ENCODE data around the gene NKAIN2.

Gene NKAIN2

DNA sequence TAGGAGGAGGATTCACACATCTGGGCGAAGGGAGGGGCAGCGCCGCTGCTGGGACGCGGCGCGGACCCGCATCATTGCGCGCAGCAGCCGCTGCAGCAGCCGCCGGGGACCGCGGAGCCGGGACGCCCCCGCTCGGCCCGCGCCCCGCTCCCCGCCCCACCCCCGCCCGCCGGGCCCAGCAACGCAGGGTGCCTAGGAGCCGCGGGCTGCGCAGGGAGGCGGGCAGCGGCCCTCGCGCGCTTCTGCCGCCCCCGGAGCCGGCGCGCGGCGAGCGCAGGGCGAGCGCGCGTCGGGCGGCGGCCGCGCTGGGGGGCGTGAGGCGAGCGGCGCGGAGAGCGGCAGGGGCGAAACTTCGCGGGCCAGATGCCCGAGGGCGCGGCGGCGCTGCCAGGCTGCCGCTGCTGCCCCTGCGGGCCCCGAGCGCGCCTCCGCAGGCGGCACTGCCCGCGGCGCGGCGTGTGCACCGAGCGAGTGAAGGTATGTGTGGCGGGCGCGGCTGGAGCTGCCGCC lies at the start of gene NKAIN2:
Gene NKAIN2 (plus strand): TSS at position 362 of the 510 bp plus-strand sequence.
- no peak for DNase-seq

DNA sequence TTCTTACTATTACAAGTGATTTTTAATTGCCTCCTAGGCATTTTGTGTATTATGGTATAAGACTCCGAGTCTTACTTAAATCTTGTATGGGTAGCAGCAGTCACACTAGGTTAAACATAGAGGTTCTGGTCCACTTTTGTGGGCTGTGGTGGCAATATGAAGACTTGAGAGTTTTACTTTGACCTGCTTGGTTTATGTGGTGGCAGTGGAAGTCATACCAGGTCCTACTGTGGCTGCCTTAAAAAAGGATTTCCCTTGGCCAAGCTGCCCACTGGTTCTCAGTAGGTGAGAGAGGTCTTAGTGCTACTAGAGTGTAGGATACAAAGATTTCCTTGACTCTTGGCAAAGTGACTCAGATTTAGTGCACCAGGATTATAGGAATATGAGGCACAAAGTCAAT lies 44.2 kb upstream of the NKAIN2 start:
- DNase-seq, result no peak

DNA sequence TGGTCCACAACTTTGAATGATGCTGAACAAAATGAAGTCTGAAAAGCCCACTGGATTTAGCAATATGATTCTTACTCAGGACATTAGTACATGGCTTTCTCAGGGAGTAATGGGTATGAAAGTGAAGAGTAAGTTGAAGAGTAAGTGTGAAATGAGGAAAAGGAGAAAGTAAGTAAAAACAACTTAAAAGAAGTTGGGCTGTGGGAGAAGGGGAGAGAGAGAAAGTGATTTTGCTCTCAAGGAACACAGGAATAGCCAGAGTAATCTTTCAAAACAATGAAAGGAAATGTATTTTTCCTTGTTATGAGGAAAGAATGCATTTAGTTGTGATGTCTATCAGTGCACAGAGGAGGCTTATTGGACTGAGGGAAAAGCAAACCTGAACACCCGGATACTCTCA lies 39.8 kb upstream of the NKAIN2 start:
- no peak for DNase-seq

DNA sequence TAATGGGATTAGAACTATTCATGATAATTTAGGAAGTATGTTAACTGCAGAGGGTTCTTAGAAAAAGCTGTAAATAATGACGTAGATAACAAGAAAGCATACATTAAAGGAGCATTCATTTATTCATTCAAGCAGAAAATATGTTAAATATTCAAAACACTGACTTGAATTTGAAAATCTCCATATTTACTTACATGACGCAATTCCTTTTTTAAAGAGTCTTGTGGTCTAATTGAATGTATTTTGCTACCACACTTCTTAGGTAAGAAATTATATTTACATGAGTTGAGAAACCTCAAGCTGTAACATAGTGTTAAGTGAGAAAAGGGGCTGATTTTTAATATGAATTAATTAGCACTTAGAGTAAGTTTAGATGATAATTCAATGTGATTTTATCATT lies 38.9 kb upstream of the NKAIN2 start:
- no peak for DNase-seq

DNA sequence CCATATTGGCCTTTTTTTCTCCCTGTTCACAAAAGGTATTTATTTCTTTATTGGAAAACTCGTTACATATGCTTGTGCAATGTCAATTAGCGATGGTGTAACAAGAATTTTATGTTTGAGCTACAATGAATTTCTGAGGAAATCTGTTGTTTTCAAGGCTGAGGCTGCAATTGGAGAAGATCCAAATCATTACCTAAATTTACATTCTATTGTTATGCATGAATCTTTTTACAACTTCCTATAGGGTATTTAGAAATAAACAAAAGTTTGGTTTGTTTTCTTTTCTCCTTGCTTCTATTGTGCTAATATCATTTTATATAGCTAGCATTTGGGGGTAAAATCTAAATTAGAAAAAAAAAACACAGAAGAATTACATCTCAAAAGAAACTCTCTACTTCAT lies 34.7 kb upstream of the NKAIN2 start:
- no peak for DNase-seq

DNA sequence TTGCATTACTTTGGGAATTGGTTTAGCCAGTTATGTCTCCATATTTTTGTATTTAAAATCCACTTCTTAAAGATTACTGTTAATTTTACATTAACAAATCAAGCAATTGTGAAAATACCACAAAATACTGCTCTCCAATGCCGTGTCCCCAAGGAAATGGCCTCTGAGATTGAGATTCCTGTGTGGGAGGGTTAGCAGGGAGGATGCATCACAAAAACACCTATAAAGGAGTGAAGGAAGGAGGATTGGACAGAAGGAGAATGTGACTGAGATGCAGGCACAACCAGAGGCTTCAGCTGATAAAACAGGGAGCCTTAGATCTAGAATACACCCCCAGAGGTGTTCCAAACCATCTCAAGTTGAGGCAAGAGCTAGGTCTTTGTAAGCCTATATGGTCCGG lies 34.2 kb upstream of the NKAIN2 start:
- no peak for DNase-seq

DNA sequence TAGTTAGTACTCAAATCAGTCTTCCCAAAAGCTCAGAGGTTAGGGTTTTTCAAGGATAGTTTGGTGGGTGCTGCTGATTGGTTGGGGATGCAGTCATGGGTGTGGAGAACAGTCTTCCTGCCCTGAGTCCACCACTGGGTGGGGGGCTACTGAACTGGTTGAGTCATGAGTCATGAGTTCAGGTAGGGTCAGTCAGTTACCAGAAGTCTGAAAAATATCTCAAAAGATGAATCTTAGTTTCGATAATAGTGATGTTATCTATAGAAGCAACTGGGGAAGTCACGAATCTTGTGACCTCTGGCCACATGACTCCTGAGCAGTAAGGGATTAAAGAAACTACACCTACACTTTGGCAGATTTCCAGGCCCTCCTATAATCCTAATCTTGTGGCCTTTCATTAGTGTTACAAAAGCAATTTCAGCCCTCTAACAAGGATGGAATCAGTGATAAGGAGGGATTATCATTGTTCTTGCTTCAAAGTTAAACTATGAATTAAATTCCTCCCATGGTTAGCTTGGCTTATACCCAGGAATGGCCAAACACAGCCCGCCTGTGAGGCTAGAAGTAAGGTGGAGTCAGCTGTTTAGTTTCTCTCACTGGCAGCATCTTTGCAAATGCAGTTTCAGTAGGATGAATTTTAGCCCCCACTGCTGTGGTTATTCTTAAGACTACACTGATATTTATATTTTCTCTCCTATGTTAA lies 33.3 kb upstream of the NKAIN2 start:
- no peak for DNase-seq

DNA sequence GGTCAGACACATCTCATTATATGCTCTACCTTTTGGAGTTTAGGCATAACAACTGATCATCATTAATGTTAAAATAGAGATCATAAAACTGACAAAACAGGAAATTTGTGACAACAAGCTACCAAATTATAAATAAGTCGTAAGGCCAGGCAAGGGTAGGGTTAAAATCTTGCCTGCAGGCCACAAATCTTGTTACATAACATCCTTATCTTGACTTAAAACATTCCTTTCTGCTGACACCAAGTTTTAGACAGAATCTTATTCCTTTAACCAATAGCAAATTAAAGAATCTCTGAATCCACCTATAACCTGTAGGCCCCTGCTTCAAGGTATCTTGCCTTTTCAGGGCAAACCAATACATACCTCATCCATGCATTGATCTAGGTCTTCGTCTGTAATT lies 32.5 kb upstream of the NKAIN2 start:
- DNase-seq, result no peak

DNA sequence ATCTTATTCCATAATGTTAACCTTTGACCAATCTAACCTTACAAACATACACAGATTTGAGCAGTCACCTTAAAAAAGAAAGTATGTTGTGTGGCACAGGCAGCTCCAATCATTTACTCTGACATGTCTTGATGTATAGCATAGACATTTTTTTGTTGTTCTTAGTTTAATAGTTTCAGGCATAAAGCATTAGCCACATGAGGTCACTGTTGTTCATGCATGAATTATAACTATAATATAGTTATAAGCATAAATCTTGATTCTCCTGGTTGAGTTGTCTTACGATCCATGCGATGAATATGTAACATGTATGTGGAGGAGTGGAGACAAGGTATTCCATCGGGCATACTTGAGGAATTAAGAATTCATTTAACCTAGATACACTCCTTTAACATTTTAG lies 26.1 kb upstream of the NKAIN2 start:
- DNase-seq, result no peak

DNA sequence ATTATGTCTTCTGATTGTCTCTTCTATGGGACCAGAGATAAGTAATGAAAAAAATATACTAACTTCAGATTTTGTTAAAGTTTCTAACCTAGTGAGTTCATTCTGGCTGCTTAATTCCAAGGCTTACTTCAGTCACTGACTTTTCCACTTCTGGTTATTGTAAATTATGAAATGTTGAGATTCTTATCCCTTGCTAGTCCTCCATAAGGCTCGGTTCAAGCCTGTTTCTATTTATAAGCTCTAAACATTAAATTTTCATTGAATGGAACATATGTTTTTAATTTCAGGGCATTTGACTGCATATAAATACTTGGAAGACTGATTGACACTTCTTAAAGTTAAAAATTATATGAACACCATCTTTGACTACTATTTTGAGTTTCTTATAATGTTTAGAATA lies 23.6 kb upstream of the NKAIN2 start:
- DNase-seq, result no peak

DNA sequence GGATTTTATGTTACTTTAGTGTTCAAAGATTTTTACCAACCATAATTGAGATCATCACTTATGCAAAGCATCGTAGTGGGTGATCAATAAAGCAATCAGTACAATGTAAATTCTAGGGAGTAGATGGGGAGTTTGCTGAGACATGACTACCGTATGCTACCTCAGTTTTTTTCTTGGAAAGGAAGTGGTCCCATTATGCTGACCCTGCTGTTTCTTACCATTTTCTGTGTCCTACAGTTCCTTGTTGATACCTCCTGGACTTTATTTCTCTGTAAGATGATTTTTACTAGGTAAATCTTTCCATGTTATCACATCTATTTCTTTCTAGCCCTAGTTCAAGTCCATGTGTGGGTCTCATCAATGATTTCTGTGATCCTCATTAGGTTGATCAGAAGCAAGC lies 19.3 kb upstream of the NKAIN2 start:
- no peak for DNase-seq

DNA sequence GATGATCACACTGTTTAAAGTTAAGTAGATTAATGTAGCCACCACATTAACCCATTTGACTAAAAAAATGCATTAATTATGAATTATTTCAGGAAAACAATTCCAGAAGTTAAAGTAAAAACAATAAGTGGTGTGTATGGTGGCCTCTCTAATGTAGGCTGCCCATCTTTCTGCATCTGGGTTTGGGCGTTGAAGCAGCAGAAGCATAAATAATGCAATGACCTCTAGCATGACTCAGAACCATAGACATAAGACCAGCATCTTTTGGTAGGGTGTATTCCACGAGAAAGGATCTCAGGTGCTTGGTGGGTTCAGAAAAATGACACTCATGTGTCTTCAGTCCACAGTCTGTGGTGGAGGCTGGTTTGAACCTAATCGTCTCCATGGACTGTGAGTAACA lies 18.6 kb upstream of the NKAIN2 start:
- DNase-seq, result no peak

DNA sequence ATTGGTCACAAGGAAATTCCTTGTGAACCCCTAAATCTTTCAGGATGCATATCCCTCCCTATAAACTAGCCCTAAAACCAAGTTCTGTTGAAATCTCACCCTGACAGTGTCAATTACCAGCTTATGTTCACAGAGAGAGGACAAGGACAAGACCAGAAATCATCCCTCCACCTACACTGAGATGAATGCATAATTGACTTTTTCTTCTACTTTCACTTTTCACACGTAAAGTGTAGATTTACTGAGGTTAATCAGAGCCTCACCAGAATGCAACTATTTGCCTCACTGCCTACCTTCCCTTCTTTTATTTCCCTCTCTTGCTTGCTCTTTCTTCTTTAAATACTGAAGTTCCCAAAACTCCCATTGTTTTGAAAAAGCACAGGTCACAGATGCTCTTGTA lies 15.3 kb upstream of the NKAIN2 start:
- DNase-seq, result no peak

DNA sequence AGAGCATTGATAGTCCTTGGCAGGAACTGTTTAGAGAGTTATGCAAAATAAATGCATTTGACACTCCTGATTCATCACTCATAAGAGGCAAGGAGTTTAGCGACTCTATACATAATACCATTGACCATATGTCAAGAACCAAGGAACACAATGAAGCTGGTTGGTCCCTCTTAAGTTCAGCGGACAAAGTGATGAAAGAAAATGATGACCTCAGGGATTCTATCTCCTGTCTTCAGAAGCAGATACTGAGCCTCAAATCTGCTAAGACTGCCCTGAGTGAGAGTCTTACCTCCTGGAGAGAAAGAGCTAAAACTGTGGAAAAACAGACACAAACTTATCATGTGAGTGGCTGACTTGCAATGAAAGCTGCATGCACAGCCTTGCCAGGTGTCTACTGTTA lies 9.5 kb upstream of the NKAIN2 start:
- no peak for DNase-seq

DNA sequence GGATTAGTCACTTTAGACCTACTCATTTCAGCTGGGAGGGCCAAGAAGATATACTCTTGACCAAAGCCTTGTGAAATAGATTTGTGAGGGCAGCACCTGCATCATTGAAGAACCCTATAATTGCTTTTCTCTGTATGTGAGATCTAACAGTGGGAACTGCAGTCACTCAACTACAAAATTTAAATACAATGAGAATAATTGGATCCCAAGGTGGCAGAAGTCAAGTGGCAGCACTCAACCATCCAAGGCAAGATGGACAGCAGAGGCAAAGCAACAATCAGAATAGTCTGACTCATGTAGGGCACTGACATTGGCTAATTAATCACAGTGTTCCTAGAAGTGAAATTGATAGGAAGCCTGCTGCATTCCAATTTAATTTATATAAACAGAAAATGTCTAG lies 8.9 kb upstream of the NKAIN2 start:
- DNase-seq, result no peak

DNA sequence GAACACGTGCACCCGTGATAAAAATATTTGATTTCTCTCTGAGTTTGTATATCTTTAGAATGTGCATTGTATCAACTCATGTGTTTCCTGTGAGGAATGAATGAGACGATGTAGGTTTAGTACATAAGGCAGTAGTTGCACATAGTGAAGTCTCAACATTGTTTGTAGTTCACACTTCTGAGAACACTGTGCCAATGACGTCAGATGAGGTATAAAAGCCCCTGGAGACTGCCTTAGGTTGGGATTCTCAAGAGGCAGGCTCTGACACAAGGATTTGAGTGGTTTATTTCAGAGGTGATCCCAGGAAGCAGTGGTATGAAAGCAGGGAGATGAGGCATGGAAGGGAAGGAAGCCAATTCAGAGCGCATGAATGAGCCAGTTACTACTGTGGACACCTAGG lies 2.6 kb upstream of the NKAIN2 start:
- no peak for DNase-seq

DNA sequence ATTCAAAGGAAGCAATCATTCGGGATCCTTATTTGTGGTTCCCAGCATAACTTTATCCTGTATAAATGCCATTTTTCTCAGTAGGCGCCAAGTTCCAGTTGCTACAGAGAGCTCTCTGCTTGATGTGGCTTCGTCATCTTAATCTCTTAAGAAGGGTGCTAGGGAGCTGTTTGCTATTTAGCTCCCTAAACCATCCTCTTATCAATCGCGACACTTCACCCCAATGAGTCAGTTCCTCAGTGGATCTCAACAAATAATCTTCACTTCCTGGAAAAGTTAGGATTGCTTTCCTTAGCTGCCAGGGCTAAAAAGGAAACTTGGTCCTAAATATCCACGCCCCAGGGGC lies 1.3 kb upstream of the NKAIN2 start:
- DNase-seq, result no peak

DNA sequence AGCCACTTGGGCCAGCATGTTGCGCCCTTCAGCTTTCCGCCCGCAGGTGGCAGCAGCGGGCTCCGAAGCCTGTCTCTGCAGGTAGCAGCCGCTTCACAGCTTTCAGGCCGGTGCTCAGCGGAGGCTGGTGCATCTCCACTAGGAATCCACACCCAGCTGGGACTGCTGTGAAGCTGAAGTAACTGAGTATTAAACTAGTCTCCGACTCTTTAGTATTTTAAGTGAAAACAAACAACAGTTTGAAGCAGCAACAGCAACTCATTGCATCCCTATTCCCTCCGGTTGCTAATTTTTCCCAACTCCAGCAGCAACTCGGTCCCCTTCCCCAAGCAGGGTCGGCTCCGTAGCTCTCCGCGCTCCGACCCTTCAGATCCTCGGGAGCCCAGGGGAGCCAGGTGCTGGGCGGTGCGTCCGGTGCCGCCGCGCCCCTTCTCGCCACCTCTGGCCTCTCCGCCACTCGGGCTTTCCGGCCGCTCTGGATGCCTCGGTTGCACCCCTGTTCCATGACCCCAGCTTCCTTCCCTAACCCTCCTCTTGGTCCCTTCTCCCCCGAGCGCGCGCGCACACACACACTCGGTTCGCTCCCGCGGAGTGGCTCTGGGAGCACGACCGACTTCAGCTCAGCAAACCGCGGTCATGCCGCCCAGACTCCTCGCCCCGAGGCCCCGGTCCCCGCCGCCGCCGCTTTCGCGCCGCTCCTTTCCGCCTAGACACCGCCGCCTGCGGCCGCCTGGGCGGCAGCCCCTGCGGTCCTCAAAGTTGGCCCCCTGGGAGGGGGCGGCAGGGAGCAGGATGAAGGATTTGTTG lies 765 bp upstream of the NKAIN2 start:
- DNase-seq, result peak; percentile 76

DNA sequence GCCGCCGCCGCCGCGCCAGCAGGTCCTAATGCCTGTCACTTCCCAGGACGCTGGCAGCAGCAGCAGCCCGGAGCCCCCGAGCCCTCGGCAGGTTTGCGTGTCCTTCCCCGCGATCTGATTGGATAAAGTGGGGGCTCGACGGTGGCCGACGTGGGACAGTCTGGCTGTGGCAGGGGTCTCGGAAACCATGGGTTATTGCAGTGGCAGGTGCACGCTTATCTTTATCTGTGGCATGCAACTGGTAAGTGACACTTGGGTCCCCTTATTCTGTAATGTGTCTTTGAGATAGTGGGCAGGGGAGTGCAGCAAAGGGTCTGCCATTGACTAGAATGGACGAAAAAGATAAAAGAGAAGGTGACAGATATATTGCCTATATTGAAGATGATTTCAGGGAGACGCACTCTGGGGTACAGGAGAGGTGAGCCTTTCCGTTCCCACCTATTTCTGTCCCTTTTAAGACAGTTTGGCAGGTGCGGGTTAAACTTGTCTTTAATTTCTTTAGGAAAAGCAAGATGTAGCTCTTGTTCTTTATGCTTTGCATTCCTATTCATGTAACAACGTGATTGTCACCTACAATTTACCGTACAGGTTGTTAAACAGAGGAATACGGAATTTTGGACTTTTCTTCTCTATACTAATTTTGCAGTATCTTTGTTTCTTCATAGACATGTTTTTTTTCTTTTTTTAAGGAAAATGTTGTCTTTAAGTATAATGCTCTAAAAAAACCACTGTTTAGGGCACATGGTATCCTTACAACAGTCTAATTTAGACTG lies 535 bp downstream of the NKAIN2 start:
- DNase-seq, result peak; percentile 2

DNA sequence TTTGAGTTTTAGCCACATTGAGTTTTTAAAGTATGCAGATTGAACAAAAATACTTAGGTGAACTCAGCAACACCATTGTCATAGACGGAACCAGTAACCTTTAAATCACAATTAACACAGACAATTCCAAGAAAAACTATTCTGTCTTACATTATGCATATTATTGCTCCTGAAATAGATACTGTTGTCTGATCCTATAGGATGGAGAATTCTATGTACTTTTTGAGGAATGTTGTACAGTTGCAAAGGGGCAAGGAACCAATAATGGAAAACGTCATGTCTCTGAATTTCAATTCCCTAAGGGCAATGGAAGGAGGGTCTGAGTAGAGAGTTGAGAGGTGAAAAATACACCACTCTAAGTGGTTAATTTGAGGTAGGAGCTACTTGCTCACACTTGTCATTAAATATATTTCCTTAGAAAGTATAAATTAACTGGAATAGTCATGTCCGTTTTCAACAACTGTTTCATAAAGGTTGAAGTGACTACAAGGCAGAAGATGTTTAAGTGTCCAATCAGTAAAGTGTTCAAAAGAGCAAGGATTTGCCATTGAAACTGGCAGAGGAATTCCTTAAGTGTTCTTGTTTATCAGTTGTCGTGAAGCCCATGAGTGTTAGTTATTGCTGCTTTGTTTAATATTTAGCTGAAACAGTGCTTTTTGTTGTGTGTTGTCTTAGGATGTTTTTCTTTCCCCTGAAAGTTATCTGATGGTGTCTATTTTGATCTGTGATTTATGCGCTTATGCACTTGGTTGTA lies 1.3 kb downstream of the NKAIN2 start:
- DNase-seq, result no peak

DNA sequence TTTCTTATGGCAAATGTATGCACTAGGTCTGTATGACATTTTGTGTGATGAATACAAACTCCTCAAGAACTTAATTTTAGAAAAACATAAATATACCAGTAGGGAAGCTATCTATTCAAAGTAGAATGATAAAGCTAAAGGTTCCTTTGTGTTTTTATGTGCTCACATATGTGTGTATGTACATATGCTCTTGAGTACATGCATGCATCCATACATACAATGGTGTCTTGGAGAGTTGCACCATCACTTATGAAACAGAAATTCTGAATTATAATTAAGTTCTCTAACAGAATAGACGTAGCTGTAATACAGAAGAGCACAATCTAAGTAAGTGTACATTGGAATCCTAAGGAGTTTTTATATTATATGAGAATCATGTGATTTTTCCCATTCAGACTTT lies 2.3 kb downstream of the NKAIN2 start:
- DNase-seq, result no peak

DNA sequence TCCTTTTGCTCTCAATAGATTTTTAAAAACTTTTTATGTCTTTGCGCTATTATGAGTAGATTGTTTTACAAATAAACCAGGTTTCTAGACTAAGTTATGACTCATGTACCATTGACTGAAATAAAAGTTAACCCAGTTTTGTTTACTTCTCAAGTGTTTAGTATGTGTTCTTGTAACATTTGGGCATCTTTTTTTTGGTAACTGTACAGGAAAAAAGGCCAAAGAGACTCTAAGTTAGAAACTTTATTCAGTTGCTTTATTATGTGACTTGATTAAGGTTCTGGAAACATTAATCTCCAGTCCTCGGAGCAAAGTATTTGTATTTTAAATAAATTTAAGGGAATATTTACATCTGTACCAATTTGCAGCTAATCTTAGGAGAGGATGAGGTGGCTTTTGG lies 2.9 kb downstream of the NKAIN2 start:
- no peak for DNase-seq

DNA sequence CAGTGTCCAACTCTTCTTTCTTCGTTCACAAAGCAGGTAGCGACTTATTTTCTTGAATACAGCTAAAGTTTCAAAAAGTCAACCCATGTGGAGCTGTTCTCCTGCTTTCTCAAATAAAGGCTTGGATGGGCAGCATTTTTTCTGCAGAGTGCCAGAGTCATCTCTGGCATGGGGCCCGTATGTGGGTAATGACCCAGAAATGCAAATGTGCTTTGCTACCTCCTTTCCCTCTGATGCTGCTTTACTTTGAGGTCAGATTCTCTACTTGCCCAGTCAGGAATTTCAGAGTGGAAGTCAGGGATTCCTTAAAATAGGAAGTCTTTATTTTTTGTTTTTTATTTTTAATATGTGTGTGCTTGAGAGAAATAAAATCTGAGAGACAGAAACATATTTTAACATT lies 4.9 kb downstream of the NKAIN2 start:
- DNase-seq, result no peak

All from activated CD4-positive, alpha-beta T cell treated with anti-CD3 and anti-CD28 coated beads, Interleukin-2, amount 50 U/mL, for 16 hours (primary cell).